A549 treated with GW870086 at 1 μM for 4 hours (cell line): ENCODE results near the gene DNAI2. TPM values are rescaled to one million over a fixed set of nuclear protein-coding genes. Genes with fewer than 3 reads are reported as not detected.

Experiments used
- total RNA-seq: library from RNA; stranded (reverse); fragments of 200-300 nt; extraction: Qiagen RNA extraction; gene quantifications from 5 replicates; pipeline ENCODE4 v1.2.3, GENCODE V29; 2022; ENCODE audit warnings: low read depth

Gene DNAI2, protein sequence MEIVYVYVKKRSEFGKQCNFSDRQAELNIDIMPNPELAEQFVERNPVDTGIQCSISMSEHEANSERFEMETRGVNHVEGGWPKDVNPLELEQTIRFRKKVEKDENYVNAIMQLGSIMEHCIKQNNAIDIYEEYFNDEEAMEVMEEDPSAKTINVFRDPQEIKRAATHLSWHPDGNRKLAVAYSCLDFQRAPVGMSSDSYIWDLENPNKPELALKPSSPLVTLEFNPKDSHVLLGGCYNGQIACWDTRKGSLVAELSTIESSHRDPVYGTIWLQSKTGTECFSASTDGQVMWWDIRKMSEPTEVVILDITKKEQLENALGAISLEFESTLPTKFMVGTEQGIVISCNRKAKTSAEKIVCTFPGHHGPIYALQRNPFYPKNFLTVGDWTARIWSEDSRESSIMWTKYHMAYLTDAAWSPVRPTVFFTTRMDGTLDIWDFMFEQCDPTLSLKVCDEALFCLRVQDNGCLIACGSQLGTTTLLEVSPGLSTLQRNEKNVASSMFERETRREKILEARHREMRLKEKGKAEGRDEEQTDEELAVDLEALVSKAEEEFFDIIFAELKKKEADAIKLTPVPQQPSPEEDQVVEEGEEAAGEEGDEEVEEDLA
- not detected in 5 replicates for total RNA-seq

DNA sequence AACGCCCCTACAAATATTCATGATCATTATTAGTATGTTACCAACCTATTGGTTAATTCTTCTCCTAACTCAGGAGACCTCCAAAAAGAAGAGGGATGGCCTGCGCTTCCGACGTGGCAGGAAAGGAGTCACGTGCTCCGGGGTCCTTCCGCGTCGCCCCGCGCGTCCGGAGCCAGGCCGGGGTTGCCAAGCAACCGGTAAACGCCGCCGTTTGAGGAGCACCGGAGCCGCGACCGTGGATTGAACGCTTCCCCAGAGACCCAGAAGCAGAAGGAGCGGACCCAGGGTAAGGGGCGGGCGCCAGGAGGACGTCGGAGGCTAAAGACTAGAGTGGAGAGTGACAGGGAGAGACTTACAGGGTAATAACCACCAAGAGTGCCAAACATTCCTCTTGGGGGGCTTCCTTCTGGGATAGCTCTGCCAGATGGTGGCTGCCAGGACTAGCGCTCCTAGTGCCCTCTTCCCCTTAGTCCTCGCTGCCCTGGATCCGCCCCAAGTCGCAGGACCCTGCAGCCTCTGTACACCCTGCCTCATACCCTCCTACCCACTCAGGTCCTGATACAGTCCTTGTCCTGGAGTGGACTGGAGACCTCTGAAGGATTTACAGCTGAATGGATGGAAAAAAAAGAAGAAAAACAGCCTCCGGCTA is at the start of gene DNAI2:
Gene DNAI2 (plus strand): TSS at position 175 of the 649 bp plus-strand sequence. CDS start 7,584 bp downstream, outside the sequence.

DNA sequence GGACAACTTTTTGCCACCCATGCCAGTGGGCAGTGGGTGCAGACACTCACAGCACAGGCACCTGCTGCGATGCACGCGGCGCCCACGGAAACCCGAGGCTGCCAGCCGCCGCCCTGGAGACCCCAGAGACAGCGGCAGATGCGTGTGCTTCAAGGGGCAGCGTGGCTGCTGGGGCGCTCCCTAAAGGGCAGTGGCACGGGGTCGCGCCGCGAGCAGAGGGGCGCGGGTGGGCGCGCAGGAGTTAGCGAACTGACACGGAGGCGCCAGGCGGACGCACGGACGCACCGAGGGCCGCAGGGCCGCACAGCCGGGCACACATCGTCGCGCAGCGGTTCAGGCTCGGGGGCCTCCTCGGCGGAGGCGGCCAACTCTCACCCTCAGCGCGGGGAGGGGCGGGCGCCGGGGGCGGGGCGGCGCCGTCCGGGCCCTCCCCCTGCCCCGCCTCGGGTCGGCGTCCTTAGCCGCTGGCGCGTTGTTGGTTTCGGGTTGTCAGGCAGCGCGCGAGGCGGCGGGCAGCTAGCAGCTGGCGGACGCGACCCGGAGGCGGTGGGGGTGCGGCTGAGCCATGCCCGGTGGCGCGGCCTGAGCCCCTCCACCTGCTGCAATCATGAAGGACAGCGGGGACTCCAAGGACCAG is 51.8 kb downstream of the DNAI2 start, which contains the start of gene KIF19:
Gene KIF19 (plus strand): TSS at position 484 of the 637 bp plus-strand sequence. CDS start 124 bp downstream, at position 608.

DNA sequence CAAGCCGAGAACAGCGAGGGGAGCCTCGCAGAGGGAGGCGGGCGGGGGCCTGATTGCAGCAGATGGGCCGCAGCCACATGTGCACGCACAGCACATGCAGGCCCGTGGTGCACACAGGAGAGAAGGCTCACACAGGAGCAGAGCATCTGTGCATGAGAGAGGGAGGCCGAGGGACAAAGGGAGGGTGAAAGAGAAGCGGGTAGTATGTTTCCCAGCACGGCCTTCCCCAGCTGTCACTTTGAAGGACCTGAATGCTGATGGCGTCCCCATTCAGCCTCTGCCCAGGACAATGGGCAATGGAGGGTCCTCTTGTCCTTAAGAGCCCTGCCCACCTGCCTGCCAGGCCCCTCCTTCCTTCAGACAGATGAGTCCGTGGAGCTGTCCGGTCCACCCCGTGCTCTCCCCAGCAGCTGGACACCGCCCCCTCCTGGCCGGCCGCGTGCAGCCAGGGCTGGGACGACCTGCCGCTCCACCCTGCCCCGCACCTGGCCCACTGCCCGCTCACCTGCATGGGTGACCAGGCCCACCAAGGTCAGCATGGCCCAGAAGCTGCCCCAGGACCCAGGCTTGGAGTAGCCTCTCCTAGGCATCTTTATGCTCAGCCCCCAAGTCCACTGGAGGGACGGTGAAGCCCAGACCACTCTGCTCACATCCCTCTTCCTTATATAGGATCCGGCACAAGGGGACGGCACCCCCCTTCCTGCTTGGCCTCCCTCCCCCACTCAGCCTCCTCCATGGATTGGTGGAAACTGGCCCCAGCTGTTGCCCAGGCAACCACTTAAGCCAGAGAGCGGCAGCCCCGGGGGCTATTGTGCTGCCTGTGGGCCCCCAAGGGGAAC is 87.4 kb downstream of the DNAI2 start, which contains the start of gene BTBD17:
Gene BTBD17 (minus strand): TSS at position 639 of the 839 bp plus-strand sequence. CDS start 49 bp downstream, at position 590.

Other genes starting within 250 kb of the DNAI2 start
- gene RPL38, start 70.6 kb upstream of the DNAI2 start, total RNA-seq = 2,661 to 3,508 TPM (median 2,971 TPM) in 5 replicates
- gene TTYH2, start 60.7 kb upstream of the DNAI2 start, total RNA-seq = 1.9 to 2.3 TPM (median 2.1 TPM) in 5 replicates
- 0.03 to 0.08 TPM in 2 of 5 replicates, not detected in the others for gene KIF19, start 52.0 kb downstream of the DNAI2 start, total RNA-seq
- not detected in 5 replicates for gene BTBD17, start 87.6 kb downstream of the DNAI2 start, total RNA-seq
- gene GPR142, start 93.3 kb downstream of the DNAI2 start, total RNA-seq = not detected in 5 replicates
- 51.5 to 76.5 TPM (median 69.0 TPM) in 5 replicates for gene GPRC5C, start 157.9 kb downstream of the DNAI2 start, total RNA-seq
- not detected in 5 replicates for gene CD300A, start 192.4 kb downstream of the DNAI2 start, total RNA-seq